HepG2 (cell line): ENCODE results near the gene PJA1. TPM values are rescaled to one million over a fixed set of nuclear protein-coding genes. Genes with fewer than 3 reads are reported as not detected.
A peak's percentile ranks its signal among the peaks of the same experiment; 100 is the strongest.

Experiments
- HNF4A ChIP-seq: sonication (generic); formaldehyde crosslinking; IDR thresholded peaks from 2 replicates; pipeline ENCODE4 v1.4.0; 2020; ENCODE audit warnings: missing genetic modification reagents
- MEIS2 ChIP-seq: sonication (generic); formaldehyde crosslinking; IDR thresholded peaks from 2 replicates; pipeline ENCODE4 v1.9.0; 2021; ENCODE audit warnings: mild to moderate bottlenecking, missing genetic modification reagents
- MNT ChIP-seq: fragments of 450-650 bp; IDR thresholded peaks from 2 replicates; pipeline ENCODE4 v1.6.1; 2016
- PBX2 ChIP-seq: IDR thresholded peaks from 2 replicates; pipeline ENCODE4 v1.6.1; 2016; ENCODE audit warnings: control low read depth
- POGZ ChIP-seq: sonication (generic); formaldehyde crosslinking; IDR thresholded peaks from 2 replicates; pipeline ENCODE4 v1.4.0; 2020; ENCODE audit warnings: mild to moderate bottlenecking, missing genetic modification reagents
- SMYD3 ChIP-seq: sonication (generic); formaldehyde crosslinking; IDR thresholded peaks from 2 replicates; pipeline ENCODE4 v1.8.1; 2023; ENCODE audit warnings: mild to moderate bottlenecking, missing genetic modification reagents
- SP4 ChIP-seq: sonication (generic); formaldehyde crosslinking; IDR thresholded peaks from 2 replicates; pipeline ENCODE4 v1.8.1; 2023; ENCODE audit warnings: mild to moderate bottlenecking, missing genetic modification reagents
- SP5 ChIP-seq: IDR thresholded peaks from 2 replicates; pipeline ENCODE4 v1.6.1; 2016; ENCODE audit warnings: low read depth, borderline replicate concordance
- TCF7 ChIP-seq: sonication (generic); IDR thresholded peaks from 2 replicates; pipeline ENCODE4 v1.6.1; 2016; ENCODE audit warnings: antibody characterized with exemption, low read depth
- TEAD3 ChIP-seq: optimal IDR thresholded peaks from 2 replicates; pipeline ENCODE3; 2016; ENCODE audit warnings: borderline replicate concordance
- ZBTB39 ChIP-seq: sonication (generic); formaldehyde crosslinking; IDR thresholded peaks from 2 replicates; pipeline ENCODE4 v1.5.0; 2020; ENCODE audit warnings: missing genetic modification reagents
- ZBTB42 ChIP-seq: sonication (generic); formaldehyde crosslinking; IDR thresholded peaks from 2 replicates; pipeline ENCODE4 v1.5.0; 2020; ENCODE audit warnings: mild to moderate bottlenecking, missing genetic modification reagents
- ZFP1 ChIP-seq: IDR thresholded peaks from 2 replicates; pipeline ENCODE4 v1.6.1; 2016
- ZNF687 ChIP-seq: sonication (generic); formaldehyde crosslinking; IDR thresholded peaks from 2 replicates; pipeline ENCODE4 v1.5.1; 2020; ENCODE audit warnings: mild to moderate bottlenecking, missing genetic modification reagents, moderate library complexity
- ZNF737 ChIP-seq: sonication (generic); formaldehyde crosslinking; IDR thresholded peaks from 2 replicates; pipeline ENCODE4 v1.5.0; 2020; ENCODE audit warnings: missing genetic modification reagents, mild to moderate bottlenecking, borderline replicate concordance
- ZNF770 ChIP-seq: sonication (generic); formaldehyde crosslinking; IDR thresholded peaks from 2 replicates; pipeline ENCODE4 v1.5.0; 2020; ENCODE audit warnings: mild to moderate bottlenecking, missing genetic modification reagents
- polyA plus RNA-seq, 8 experiments: library from polyadenylated mRNA; depleted of rRNA in 3 of 8; stranded (reverse) in 7 of 8; unstranded in 1 of 8; fragments of >200 nt; fragmentation: Illumina TruSeq in 4 of 8; extraction: Trizol in 4 of 8; gene quantifications; 2 replicates each; pipeline versions ENCODE4 v1.2.1 to v1.2.3, GENCODE V29; 2011 to 2016; ENCODE audit warnings: low read depth in 4 of 8, missing spikeins in 1 of 8, mixed read lengths in 1 of 8; ENCODE audit not compliant: insufficient read depth in 1 of 8
- total RNA-seq, 5 experiments: library from RNA; depleted of rRNA; stranded (reverse); fragments of >200 nt; fragmentation: Illumina TruSeq; extraction: Trizol; gene quantifications; 2 replicates each; pipeline ENCODE4 v1.2.3, GENCODE V29; 2016; ENCODE audit warnings: low read depth in 1 of 5

The PJA1 gene
- total and polyA plus RNA-seq, 2 of the 13 experiments (the other 11 are each of a cell fraction or from before 2014, with no cell fraction given): 3.6 to 9.6 TPM

- TF ChIP-seq ZNF687 (CRISPR knock-in tag): peak; percentile 75
- peak; percentile 33; the same call in 1 of the 2 replicates for TF ChIP-seq POGZ (CRISPR knock-in tag)
- peak; percentile 79 for TF ChIP-seq ZNF770 (CRISPR knock-in tag)
- TF ChIP-seq ZFP1 (CRISPR knock-in tag): no peak
- peak; percentile 73; the same call in 1 of the 2 replicates for TF ChIP-seq TCF7
- TF ChIP-seq ZNF737 (CRISPR knock-in tag): no peak
- no peak for TF ChIP-seq MNT
- TF ChIP-seq SP4: 0 out of 2 replicates have a peak, but pooled peaks have one; percentile 21
- peak; percentile 91 for TF ChIP-seq ZBTB42 (CRISPR knock-in tag)
- TF ChIP-seq PBX2 (CRISPR knock-in tag): 0 out of 2 replicates have a peak, but pooled peaks have one; percentile 30
- peak; percentile 35 for TF ChIP-seq HNF4A (CRISPR knock-in tag)
- no peak for TF ChIP-seq ZBTB39 (CRISPR knock-in tag)
- TF ChIP-seq SMYD3 (CRISPR knock-in tag): no peak
- TF ChIP-seq TEAD3 (CRISPR knock-in tag): peak; percentile 50
- TF ChIP-seq SP5 (CRISPR knock-in tag): peak; percentile 64; the same call in 1 of the 2 replicates
- peak; percentile 69; the same call in 1 of the 2 replicates for TF ChIP-seq MEIS2 (CRISPR knock-in tag)
These were observed 29.9 kb upstream of the PJA1 start (continued) for GRCh38 chrX:69195192-69195591.
